CD4-positive, alpha-beta T cell treated with Interleukin-6 at 100 ng/mL for 8 hours (primary cell): ENCODE data around the gene FPR1.

Experiments used
- DNase-seq: peaks from one replicate; pipeline ENCODE4 v3.0.0-alpha.2; 2020; ENCODE audit warnings: mixed read lengths, low spot score

Gene FPR1

GRCh38 chr19:51703575-51704515 is 47.8 kb downstream of the FPR1 start:
- DNase-seq, result peak; percentile 96

- DNase-seq, result no peak
Measured at GRCh38 chr19:51702825-51703574, 48.7 kb downstream of the FPR1 start.

- peak; percentile 36 for DNase-seq
Measured at GRCh38 chr19:51702103-51702824, 49.4 kb downstream of the FPR1 start.

- no peak for DNase-seq
Measured at GRCh38 chr19:51701468-51702100, 50.1 kb downstream of the FPR1 start.

GRCh38 chr19:51699170-51699569 is 52.5 kb downstream of the FPR1 start:
- no peak for DNase-seq

- DNase-seq, result no peak
Measured at GRCh38 chr19:51698296-51698695, 53.4 kb downstream of the FPR1 start.

- DNase-seq, result no peak
Measured at GRCh38 chr19:51697169-51697776, 54.4 kb downstream of the FPR1 start.

GRCh38 chr19:51696606-51697005 is 55.1 kb downstream of the FPR1 start:
- no peak for DNase-seq
